Tibial nerve (tissue), 4 donors: ENCODE measurements around the gene SPEF2. TPM values are rescaled to one million over a fixed set of nuclear protein-coding genes. Genes with fewer than 3 reads are reported as not detected.

Experiments
- DNase-seq, 2 donors: peaks; one replicate each; pipeline ENCODE4 v3.0.0-alpha.2; 2019; ENCODE audit warnings: low spot score in 2 of 2
- H3K27ac ChIP-seq, 4 donors: fragments of 200-600 bp; sonication (generic) in 3 of 4; one replicate each; pipeline ENCODE4 v1.5.1; 2017 to 2019; ENCODE audit warnings: mild to moderate bottlenecking in 1 of 4
- H3K27me3 ChIP-seq, 2 donors: fragments of 200-600 bp; sonication (generic) in 1 of 2; one replicate each; pipeline versions ENCODE4 v1.5.1 to v1.6.0; 2017 to 2019
- H3K36me3 ChIP-seq, 3 donors: fragments of 200-600 bp; sonication (generic); one replicate each; pipeline ENCODE4 v1.5.1; 2018 to 2019
- H3K4me1 ChIP-seq, 4 donors: fragments of 200-600 bp; sonication (generic) in 3 of 4; one replicate each; pipeline ENCODE4 v1.5.1; 2017 to 2019
- H3K4me3 ChIP-seq, 4 donors: fragments of 200-600 bp; sonication (generic) in 3 of 4; one replicate each; pipeline ENCODE4 v1.5.1; 2017 to 2019; ENCODE audit warnings: mild to moderate bottlenecking in 1 of 4, moderate library complexity in 1 of 4
- H3K9me3 ChIP-seq, 4 donors: fragments of 200-600 bp; sonication (generic) in 3 of 4; one replicate each; pipeline ENCODE4 v1.5.1; 2017 to 2019
- CTCF ChIP-seq, 5 experiments: fragments of 200-600 bp in 3 of 5; fragments of 450-650 bp in 2 of 5; sonication (generic) in 3 of 5; IDR thresholded peaks; one replicate each; pipeline ENCODE4 v1.5.1; 2016 to 2019; ENCODE audit warnings: antibody characterized with exemption in 5 of 5, mild to moderate bottlenecking in 3 of 5, moderate library complexity in 2 of 5
- EP300 ChIP-seq, 2 donors: sonication (generic); formaldehyde crosslinking; IDR thresholded peaks; one replicate each; pipeline ENCODE4 v1.6.1; 2017; ENCODE audit warnings: antibody characterized with exemption in 2 of 2, mild to moderate bottlenecking in 1 of 2
- POLR2A ChIP-seq, 2 donors: fragments of 450-650 bp; IDR thresholded peaks; one replicate each; pipeline ENCODE4 v1.6.1; 2017; ENCODE audit warnings: antibody characterized with exemption in 2 of 2, mild to moderate bottlenecking in 2 of 2, moderate library complexity in 2 of 2
- WGBS, 2 donors: methylation state at CpG; one replicate each; pipeline ENCODE4 v1.1.5; 2018; 5-methylcytosine and 5-hydroxymethylcytosine counted together
- total RNA-seq, 4 donors: library from RNA; depleted of rRNA; stranded (reverse); fragments of >200 nt; gene quantifications; one replicate each; pipeline ENCODE4 v1.1.0, GENCODE V29; 2016

The SPEF2 gene
- total RNA-seq, 4 donors from 2014 or later, result 5.1 to 33.5 (median 17.5) TPM

DNA sequence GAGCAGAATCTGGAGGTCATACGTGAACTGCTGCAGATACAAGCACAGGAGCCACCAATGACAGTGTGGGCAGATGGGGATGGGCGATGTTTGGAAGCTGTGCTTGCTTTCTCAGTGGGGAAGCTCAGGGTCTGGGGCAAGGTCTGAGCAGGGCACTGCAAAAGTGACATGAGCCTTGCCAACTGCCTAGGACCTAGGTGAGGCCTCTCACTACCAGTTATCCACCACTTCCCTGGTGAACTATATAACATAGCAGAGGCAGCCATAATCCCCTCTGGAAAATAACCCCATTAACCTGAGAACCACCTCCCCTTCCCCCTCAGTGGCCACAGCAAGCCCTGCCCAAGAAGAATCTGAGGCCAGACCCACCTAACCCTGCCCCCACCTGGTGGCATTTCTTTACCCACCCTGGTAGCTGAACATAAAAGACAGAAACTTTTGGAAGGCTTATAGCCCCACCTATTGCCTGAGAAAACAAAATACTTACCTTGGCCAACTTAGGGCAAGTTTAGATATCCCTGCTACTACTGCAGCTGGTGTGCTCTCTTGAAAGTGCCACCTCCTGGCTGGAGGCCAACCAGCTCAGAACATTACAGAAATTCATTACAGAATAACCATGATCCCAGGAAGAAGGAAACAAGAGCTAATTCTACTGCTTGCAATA is 18.8 kb upstream of the SPEF2 start:
- TF ChIP-seq EP300 (IDR thresholded peaks at IDR 0.05) (no peak), POLR2A (IDR thresholded peaks at IDR 0.05) (no peak), CTCF (IDR thresholded peaks at IDR 0.05) (no peak)
- Histone ChIP-seq H3K4me3 (no peak overlapping the region), H3K9me3 (peaks cover 0 to 5% (median 0%) of the 10 kb centered on the region in 4 donors), H3K4me1 (no peaks in the 10 kb centered on the region), H3K27me3 (no peaks in the 10 kb centered on the region), H3K27ac (no peak overlapping the region), H3K36me3 (no peaks in the 10 kb centered on the region)
- DNase-seq, result no peak
- WGBS, 2 donors, result 91 to 100% methylated on average over 2 of the region's 2 CpGs

GRCh38 chr5:35600591-35600990 is 17.1 kb upstream of the SPEF2 start:
- Histone ChIP-seq H3K4me3 (no peak overlapping the region), H3K9me3 (peaks cover 0 to 13% (median 0%) of the 10 kb centered on the region in 4 donors), H3K4me1 (no peaks in the 10 kb centered on the region), H3K27me3 (no peaks in the 10 kb centered on the region), H3K36me3 (no peaks in the 10 kb centered on the region), H3K27ac (no peak overlapping the region)
- no peak for DNase-seq
- TF ChIP-seq EP300 (IDR thresholded peaks at IDR 0.05) (no peak), CTCF (IDR thresholded peaks at IDR 0.05) (no peak), POLR2A (IDR thresholded peaks at IDR 0.05) (no peak)

- no peaks in the 10 kb centered on the region for H3K4me1 ChIP-seq
- peaks cover 0 to 14% (median 0%) of the 10 kb centered on the region in 4 donors for H3K9me3 ChIP-seq
- H3K36me3 ChIP-seq, result no peaks in the 10 kb centered on the region
- WGBS, 2 donors, result 74% methylated on average over 5 of the region's 5 CpGs
- H3K4me3 ChIP-seq, result no peak overlapping the region
- H3K27ac ChIP-seq, result no peak overlapping the region
- TF ChIP-seq EP300 (IDR thresholded peaks at IDR 0.05) (no peak), CTCF (IDR thresholded peaks at IDR 0.05) (no peak), POLR2A (IDR thresholded peaks at IDR 0.05) (no peak)
- H3K27me3 ChIP-seq, result no peaks in the 10 kb centered on the region
- DNase-seq, result no peak
These were observed 8.5 kb upstream of the SPEF2 start for GRCh38 chr5:35608881-35609779.

DNA sequence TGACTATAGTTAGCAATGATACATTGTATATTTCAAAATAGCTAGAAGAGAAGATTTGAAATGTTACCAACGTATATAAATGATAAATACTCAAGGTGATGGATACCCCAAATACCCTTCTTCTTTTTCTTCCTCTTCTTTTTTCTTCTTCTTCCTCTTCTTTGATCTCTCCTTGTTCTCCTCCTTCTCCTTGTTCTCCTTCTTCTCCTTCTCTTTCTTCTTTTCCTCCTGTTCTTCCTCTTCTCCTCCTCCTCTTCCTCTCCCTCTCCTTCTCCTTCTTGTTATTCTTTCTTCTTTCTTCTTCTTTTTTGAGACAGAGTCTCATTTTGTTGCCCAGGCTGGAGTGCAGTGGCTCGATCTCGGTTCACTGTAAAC is 616 bp upstream of the SPEF2 start:
- H3K27ac ChIP-seq, result peak overlapping the region in 2 of 4 donors; percentile 7 to 73

More for the DNA sequence above, 616 bp upstream of the SPEF2 start:
- no peak for DNase-seq
- 52 to 61% methylated on average over 3 of the region's 3 CpGs for WGBS, 2 donors
- TF ChIP-seq CTCF (IDR thresholded peaks at IDR 0.05), result no peak
- no peak for TF ChIP-seq EP300 (IDR thresholded peaks at IDR 0.05)
- no peak for TF ChIP-seq POLR2A (IDR thresholded peaks at IDR 0.05)
- H3K9me3 ChIP-seq, result no peaks in the 10 kb centered on the region
- peaks cover 0 to 11% (median 5%) of the 10 kb centered on the region in 4 donors for H3K4me1 ChIP-seq
- no peaks in the 10 kb centered on the region for H3K36me3 ChIP-seq
- peak overlapping the region; percentile 68 to 84 (median 74) for H3K4me3 ChIP-seq
- H3K27me3 ChIP-seq, result no peaks in the 10 kb centered on the region
